ENCODE results near the gene EIF3M.
"Not testable (repeated sequence)": the region's sequence is repeated elsewhere in the genome, so short reads cannot be mapped to it uniquely, and the experiment has no call there.

Gene EIF3M

GRCh38 chr11:32583459-32584271, at the start of gene EIF3M:
EIF3M (plus strand) TSS chr11:32583831; CDS start chr11:32583888, 57 bp downstream.
- DNase-seq, result peak; percentile 96

- DNase-seq, result no peak
These were observed 44.8 kb upstream of the EIF3M start for GRCh38 chr11:32538804-32539203.

- no peak for DNase-seq
These were observed 33.9 kb upstream of the EIF3M start for GRCh38 chr11:32549611-32550187.

- DNase-seq, result no peak
These were observed 33.4 kb upstream of the EIF3M start for GRCh38 chr11:32550207-32550606.

GRCh38 chr11:32555091-32555490, 28.5 kb upstream of the EIF3M start:
- DNase-seq, result no peak

DNA sequence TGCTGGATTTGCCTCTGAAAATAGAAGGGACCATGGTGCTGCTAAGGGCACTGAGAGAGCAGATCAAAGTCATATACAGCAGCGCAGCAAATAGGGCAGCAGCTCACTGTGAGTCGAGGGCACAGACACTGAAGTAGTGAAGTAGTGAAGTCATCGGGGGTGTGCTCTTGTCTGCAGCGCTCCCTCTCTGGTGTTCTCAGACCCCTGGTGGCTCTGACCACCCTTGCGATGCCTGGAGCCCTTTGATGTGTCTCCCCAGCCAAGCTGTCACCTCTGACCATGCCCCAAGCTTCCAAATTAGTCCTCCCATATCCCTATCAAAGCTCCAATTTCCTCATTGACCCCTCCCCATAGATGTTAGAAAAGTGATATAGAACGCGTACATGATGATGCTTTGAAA, 27.7 kb upstream of the EIF3M start:
- no peak for DNase-seq

DNA sequence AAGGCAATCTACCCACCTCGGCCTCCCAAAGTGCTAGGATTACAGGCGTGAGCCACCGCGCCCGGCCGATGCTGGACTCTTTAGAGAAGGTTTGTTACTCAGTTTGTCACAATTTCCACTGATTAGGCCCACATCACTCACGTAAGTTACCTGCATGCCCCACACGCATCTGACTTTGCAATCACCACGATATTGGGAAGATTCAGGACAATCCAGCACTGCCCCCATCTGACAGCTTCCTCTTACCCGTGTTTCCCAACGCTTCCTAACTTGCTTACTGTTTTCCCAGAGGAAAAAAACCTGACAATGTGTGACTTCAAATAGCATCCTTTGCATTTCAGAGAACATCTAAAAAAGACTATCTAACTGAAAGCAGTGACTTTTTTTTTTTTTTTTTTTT, 21.8 kb upstream of the EIF3M start:
- DNase-seq, result no peak

- no peak for DNase-seq
These were observed 20.6 kb upstream of the EIF3M start for GRCh38 chr11:32562839-32563599.

GRCh38 chr11:32563600-32563959, 20.1 kb upstream of the EIF3M start:
- no peak for DNase-seq

DNA sequence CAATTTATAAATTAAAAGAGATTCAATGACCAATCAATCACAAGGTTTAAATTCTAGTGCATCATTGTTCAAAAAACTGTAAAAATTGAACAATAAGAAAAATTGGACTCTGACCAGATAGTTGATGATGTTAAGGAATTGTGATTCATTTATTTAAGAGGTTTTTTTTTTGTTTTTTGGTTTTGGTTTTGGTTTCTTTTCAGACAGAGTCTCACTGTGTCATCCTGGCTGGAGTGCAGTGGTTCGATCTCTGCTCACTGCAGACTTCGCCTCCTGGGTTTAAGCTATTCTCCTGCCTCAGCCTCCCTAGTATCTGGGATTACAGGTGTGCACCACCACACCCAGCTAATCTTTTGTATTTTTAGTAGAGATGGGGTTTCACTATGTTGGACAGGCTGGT, 17.1 kb upstream of the EIF3M start:
- DNase-seq, result no peak

DNA sequence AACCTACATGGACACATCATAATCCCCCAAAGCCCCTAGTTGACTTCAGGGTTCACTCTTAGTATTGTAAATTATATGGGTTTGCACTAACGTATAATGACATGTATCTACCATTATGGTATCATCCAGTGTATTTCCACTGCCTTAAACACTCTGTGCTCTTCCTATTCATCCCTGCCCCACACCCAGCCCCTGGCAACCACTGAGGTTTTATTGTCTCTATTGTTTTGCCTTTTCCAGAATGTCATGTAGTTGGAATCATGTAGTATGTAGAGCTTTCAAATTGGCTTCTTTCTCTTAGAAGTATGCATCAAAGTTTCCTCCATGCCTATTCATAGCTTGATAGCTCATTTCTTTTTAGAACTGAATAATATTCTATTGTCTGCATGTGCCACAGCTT, 16.5 kb upstream of the EIF3M start:
- no peak for DNase-seq

- DNase-seq, result no peak
These were observed 14.2 kb upstream of the EIF3M start for GRCh38 chr11:32569313-32569881.

- no peak for DNase-seq
These were observed 12.6 kb upstream of the EIF3M start for GRCh38 chr11:32571039-32571438.

- DNase-seq, result no peak
These were observed 10.4 kb upstream of the EIF3M start for GRCh38 chr11:32573228-32573627.

DNA sequence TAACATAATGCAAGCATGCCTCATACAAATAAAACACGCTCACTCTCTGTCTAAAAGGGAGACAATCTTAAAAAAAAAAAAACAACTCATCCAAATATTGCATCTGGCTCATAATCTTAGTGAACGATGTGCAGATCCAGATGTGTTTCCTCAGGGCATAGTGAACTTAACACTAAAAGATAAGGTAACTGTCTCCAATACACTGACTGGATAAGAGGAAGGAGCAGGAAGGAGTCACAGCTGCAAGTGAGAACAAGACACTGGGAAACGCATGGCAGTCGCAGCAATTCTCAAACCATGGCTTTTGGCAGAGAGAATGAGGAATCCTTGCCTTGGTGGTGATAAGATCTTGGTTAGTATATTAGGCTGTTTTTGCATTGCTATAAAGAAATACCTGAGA, 9.2 kb upstream of the EIF3M start:
- no peak for DNase-seq

- DNase-seq, result no peak
These were observed 8.6 kb upstream of the EIF3M start for GRCh38 chr11:32575070-32575469.

GRCh38 chr11:32576456-32576855, 7.2 kb upstream of the EIF3M start:
- no peak for DNase-seq

DNA sequence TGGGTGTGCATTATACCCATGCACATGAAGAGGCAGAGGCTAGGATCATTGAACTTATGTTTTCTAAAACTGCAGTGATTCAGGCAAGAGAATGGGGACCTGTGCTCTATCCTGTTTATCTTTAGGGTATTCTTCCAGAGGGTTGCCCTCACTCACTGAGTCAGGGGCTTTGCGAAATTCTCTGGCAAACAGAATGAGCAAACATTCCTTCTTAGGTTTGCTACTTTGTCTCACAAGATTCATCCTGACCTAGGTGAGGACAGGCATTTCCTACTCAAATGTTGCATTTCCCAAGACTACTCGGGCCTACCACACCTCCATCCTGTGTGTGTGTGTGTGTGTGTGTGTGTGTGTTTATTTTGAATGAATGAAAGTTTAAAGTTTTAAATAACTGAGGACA, 2.7 kb upstream of the EIF3M start:
- peak; percentile 35 for DNase-seq

- DNase-seq, result no peak
These were observed 2.1 kb upstream of the EIF3M start for GRCh38 chr11:32581556-32581955.

DNA sequence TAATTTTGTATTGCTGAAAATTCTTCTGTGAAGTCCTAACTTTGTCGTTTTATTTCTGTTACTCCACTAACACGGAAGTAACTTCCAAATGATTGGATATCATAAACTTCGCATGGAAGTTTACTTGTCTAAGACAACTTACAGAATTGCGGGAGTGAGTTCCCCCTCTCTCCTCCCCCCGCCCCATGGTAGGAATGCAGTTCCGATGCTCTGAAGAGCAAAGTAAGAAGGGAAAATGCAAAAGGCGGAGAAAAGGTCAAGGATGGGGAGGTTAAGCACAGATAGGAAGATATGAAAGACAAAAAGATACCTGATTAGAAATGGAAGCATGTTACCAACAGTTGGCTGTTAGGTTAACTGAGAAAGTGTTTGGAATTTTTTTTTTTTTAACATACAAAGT, 1.3 kb downstream of the EIF3M start:
- DNase-seq, result peak; percentile 2

- DNase-seq, result peak; percentile 3
These were observed 3.1 kb downstream of the EIF3M start for GRCh38 chr11:32586576-32587190.

DNA sequence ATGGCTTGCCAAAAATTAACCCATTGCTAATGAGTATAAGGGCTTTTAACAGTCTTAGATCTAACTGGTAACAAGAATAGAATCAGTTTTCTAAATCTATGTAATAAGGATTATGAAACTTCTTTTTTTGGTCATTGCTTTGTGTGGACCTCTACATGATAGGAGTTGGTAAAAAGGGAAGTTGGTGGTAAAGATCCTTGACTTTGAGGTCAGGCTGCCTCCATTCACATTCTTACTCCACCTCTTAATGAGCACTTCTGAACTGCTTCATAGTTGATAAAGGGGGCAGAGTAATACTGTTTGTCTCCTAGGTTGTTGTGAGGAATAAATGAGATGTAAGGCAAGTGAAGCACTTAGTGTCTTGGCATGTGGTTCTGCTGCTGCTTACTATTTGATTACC, 10.6 kb downstream of the EIF3M start:
- DNase-seq, result no peak

DNA sequence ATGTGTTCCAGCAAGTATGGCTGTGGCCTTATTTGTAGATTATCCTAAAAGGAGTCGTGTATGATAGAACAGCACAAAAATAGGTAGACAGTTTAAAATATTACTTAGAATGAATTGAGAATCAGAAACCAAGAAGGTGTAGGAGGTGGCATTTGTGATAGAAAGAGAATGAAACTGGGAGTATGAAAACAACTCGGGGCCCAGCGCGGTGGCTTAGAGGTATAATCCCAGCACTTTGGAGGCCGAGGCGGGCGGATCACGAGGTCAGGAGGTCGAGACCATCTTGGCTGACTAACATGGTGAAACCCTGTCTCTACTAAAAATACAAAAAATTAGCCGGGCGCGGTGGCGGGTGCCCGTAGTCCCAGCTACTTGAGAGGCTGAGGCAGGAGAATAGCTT, 12.5 kb downstream of the EIF3M start:
- not testable (repeated sequence) for DNase-seq

Data from fibroblast of skin of right quadriceps (primary cell).